HG03097 (cell line): ENCODE data around the gene NTF4.
"Not testable (repeated sequence)": the region's sequence is repeated elsewhere in the genome, so short reads cannot be mapped to it uniquely, and the experiment has no call there.

Experiments used
- ATAC-seq: cut with Tn5 transposase; IDR thresholded peaks from one replicate; pipeline ENCODE4 v1.9.1; 2021; ENCODE audit not compliant: unreplicated experiment, low FRiP score

Gene NTF4

GRCh38 chr19:49057636-49058234, 6.9 kb downstream of the NTF4 start, which contains the start of gene CGB7:
CGB7 (minus strand) TSS chr19:49057749; CDS start chr19:49055375, 2,374 bp downstream.
- ATAC-seq = no peak

- ATAC-seq = not testable (repeated sequence)
These were observed 7.6 kb downstream of the NTF4 start for GRCh38 chr19:49056902-49057596.

GRCh38 chr19:49056101-49056901, 8.3 kb downstream of the NTF4 start:
- no peak for ATAC-seq

- ATAC-seq = not testable (repeated sequence)
These were observed 14.1 kb downstream of the NTF4 start for GRCh38 chr19:49050376-49051033.

- not testable (repeated sequence) for ATAC-seq
These were observed 14.8 kb downstream of the NTF4 start for GRCh38 chr19:49049834-49050233.

GRCh38 chr19:49049011-49049410, 15.6 kb downstream of the NTF4 start, which contains the start of gene CGB8:
CGB8 (minus strand) TSS chr19:49049111; CDS start chr19:49048739, 372 bp downstream.
- ATAC-seq = not testable (repeated sequence)

GRCh38 chr19:49043548-49043947, 21.1 kb downstream of the NTF4 start, which contains the start of gene CGB5:
CGB5 (plus strand) TSS chr19:49043848; CDS start chr19:49044210, 362 bp downstream.
- not testable (repeated sequence) for ATAC-seq

GRCh38 chr19:49042666-49043065, 22.0 kb downstream of the NTF4 start:
- not testable (repeated sequence) for ATAC-seq

- ATAC-seq = no peak
These were observed 22.4 kb downstream of the NTF4 start for GRCh38 chr19:49042177-49042576.

GRCh38 chr19:49039736-49040135, 24.9 kb downstream of the NTF4 start:
- ATAC-seq = not testable (repeated sequence)

GRCh38 chr19:49038557-49039276, 25.9 kb downstream of the NTF4 start:
- ATAC-seq = not testable (repeated sequence)

GRCh38 chr19:49038111-49038510, 26.5 kb downstream of the NTF4 start:
- not testable (repeated sequence) for ATAC-seq

- not testable (repeated sequence) for ATAC-seq
These were observed 27.8 kb downstream of the NTF4 start, which contains the start of gene CGB1 for GRCh38 chr19:49036815-49037214. CGB1 (minus strand) TSS chr19:49036895; CDS start chr19:49036711, 184 bp downstream.

GRCh38 chr19:49031642-49032301, 32.8 kb downstream of the NTF4 start, which contains the start of gene CGB2:
CGB2 (plus strand) TSS chr19:49031890; CDS start chr19:49032096, 206 bp downstream.
- ATAC-seq = not testable (repeated sequence)

- not testable (repeated sequence) for ATAC-seq
These were observed 34.3 kb downstream of the NTF4 start for GRCh38 chr19:49030323-49030722.

- ATAC-seq = not testable (repeated sequence)
These were observed 34.9 kb downstream of the NTF4 start for GRCh38 chr19:49029749-49030148.

GRCh38 chr19:49028686-49029085, 35.9 kb downstream of the NTF4 start:
- not testable (repeated sequence) for ATAC-seq

- not testable (repeated sequence) for ATAC-seq
These were observed 39.0 kb downstream of the NTF4 start for GRCh38 chr19:49025599-49025998.

- ATAC-seq = not testable (repeated sequence)
These were observed 39.5 kb downstream of the NTF4 start for GRCh38 chr19:49025088-49025487.
